OCI-LY3 (cell line): ENCODE measurements around the gene FNDC3A.

Source experiments
- H2AFZ ChIP-seq: fragments of 200-600, 300-600 bp; shearing (Covaris generic); 2 replicates; pipeline ENCODE4 v1.6.0; 2014; ENCODE audit warnings: antibody characterized with exemption, low read depth, low read length
- H3K27ac ChIP-seq: fragments of 200-600, 300-600 bp; sonication (generic); 2 replicates; pipeline ENCODE4 v1.5.1; 2014; ENCODE audit warnings: mild to moderate bottlenecking, low read length, moderate library complexity, mixed read lengths
- H3K27me3 ChIP-seq: fragments of 200-600, 300-600 bp; sonication (generic); 2 replicates; pipeline ENCODE4 v1.6.1; 2014; ENCODE audit warnings: low read depth, low read length, mixed read lengths
- H3K36me3 ChIP-seq: fragments of 200-600, 300-600 bp; sonication (generic); replicated peaks from 2 replicates; pipeline ENCODE3; 2014; ENCODE audit warnings: low read depth, low read length, mixed read lengths
- H3K4me1 ChIP-seq: fragments of 300-600, 200-600 bp; sonication (generic); 2 replicates; pipeline ENCODE4 v1.6.1; 2014; ENCODE audit warnings: low read length, mixed read lengths
- H3K4me2 ChIP-seq: fragments of 200-600, 300-600 bp; sonication (generic); 2 replicates; pipeline ENCODE4 v1.6.1; 2014; ENCODE audit warnings: low read length, mixed read lengths
- H3K4me3 ChIP-seq: fragments of 300-600, 200-600 bp; sonication (generic); 2 replicates; pipeline ENCODE4 v1.5.1; 2014; ENCODE audit warnings: antibody characterized with exemption, mild to moderate bottlenecking, low read length, moderate library complexity
- H3K79me2 ChIP-seq: fragments of 300-600, 200-600 bp; shearing (Covaris generic); 2 replicates; pipeline ENCODE4 v1.6.1; 2014; ENCODE audit warnings: mild to moderate bottlenecking, low read length, mixed read lengths
- H3K9ac ChIP-seq: fragments of 300-600, 200-600 bp; shearing (Covaris generic); 2 replicates; pipeline ENCODE4 v1.6.0; 2014; ENCODE audit warnings: mild to moderate bottlenecking, low read length, moderate library complexity
- H3K9me3 ChIP-seq: fragments of 200-600, 300-600 bp; shearing (Covaris generic); 2 replicates; pipeline ENCODE4 v1.6.1; 2014; ENCODE audit warnings: low read length, mixed read lengths; ENCODE audit not compliant: insufficient read depth
- H4K20me1 ChIP-seq: fragments of 200-600, 300-600 bp; sonication (generic); 2 replicates; pipeline ENCODE4 v1.6.1; 2016; ENCODE audit warnings: low read length, mixed read lengths; ENCODE audit not compliant: insufficient read depth
- CTCF ChIP-seq: fragments of 200-600, 300-600 bp; sonication (generic); IDR thresholded peaks from 2 replicates; pipeline ENCODE4 v1.5.1; 2014; ENCODE audit warnings: antibody characterized with exemption, low read length, low read depth
- EZH2phosphoT487 ChIP-seq: fragments of 200-600 bp; shearing (Covaris generic); IDR thresholded peaks from 2 replicates; pipeline ENCODE4 v1.6.1; 2018; ENCODE audit warnings: antibody characterized with exemption, mixed run types, low read depth

FNDC3A gene

DNA sequence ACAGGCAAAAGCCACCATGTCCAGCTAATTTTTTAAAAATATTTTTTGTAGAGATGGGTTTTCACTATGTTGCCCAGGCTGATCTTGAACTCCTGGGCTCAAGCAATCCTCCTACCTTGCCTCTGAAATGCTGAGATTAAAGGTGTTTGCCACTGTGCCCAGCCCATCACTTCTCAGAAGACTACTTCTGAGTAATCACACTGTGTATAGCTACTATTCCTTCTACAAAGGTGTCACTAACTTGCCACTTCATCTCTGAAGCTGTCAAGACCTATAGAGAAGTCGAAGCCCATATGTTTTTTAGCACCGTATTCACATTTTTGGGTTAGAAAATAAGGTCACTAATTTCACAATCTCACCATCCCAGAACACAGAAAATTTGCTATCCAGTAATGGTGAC lies 36.0 kb upstream of the FNDC3A start:
- Histone ChIP-seq H3K27me3 (no peaks in the 10 kb centered on the region), H3K9ac (no peak overlapping the region), H3K9me3 (no peaks in the 10 kb centered on the region; the same call in 1 of the 2 replicates), H3K27ac (no peak overlapping the region), H3K4me2 (no peak overlapping the region), H3K4me3 (no peak overlapping the region), H4K20me1 (no peaks in the 10 kb centered on the region), H3K79me2 (no peaks in the 10 kb centered on the region), H3K4me1 (no peaks in the 10 kb centered on the region), H2AFZ (no peak overlapping the region), H3K36me3 (no peaks in the 10 kb centered on the region)
- TF ChIP-seq CTCF (no peak), EZH2phosphoT487 (no peak)

GRCh38 chr13:48942131-48942530 lies 33.6 kb upstream of the FNDC3A start:
- Histone ChIP-seq H3K4me2 (no peak overlapping the region), H2AFZ (no peak overlapping the region), H3K27ac (no peak overlapping the region), H3K27me3 (no peaks in the 10 kb centered on the region), H3K4me3 (no peak overlapping the region), H3K9ac (no peak overlapping the region), H3K36me3 (no peaks in the 10 kb centered on the region), H3K9me3 (no peaks in the 10 kb centered on the region; the same call in 1 of the 2 replicates), H4K20me1 (no peaks in the 10 kb centered on the region), H3K79me2 (no peaks in the 10 kb centered on the region), H3K4me1 (no peaks in the 10 kb centered on the region)
- TF ChIP-seq EZH2phosphoT487 = no peak
- TF ChIP-seq CTCF = no peak

DNA sequence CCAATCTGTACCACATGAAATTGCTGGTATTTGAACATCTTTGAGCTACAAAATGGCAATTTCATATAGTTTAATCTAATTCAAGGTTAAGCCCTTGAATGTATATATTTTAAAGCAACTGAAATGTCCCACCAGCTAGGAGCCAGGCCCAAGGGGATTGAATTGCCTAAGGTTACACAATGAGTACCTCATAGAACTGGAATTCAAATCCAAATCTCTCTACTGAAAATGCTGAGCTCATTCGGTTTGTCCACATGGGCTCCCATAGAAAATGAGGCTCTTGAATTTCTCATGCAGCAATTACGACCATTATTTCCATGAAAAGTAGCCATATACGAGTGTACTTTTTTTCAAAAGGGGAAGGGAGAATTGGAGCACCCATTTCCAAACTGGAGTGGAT lies 31.5 kb upstream of the FNDC3A start:
- no peak overlapping the region for H3K4me3 ChIP-seq
- no peak overlapping the region for H3K9ac ChIP-seq
- H3K9me3 ChIP-seq = no peaks in the 10 kb centered on the region; the same call in 1 of the 2 replicates
- no peaks in the 10 kb centered on the region for H3K36me3 ChIP-seq
- no peak overlapping the region for H3K4me2 ChIP-seq
- no peaks in the 10 kb centered on the region for H4K20me1 ChIP-seq
- H3K4me1 ChIP-seq = no peaks in the 10 kb centered on the region
- H3K27me3 ChIP-seq = no peaks in the 10 kb centered on the region
- no peak overlapping the region for H3K27ac ChIP-seq
- no peaks in the 10 kb centered on the region for H3K79me2 ChIP-seq
- no peak overlapping the region for H2AFZ ChIP-seq
- TF ChIP-seq EZH2phosphoT487 (no peak), CTCF (no peak)

- Histone ChIP-seq H3K4me2 (no peak overlapping the region), H3K9me3 (no peaks in the 10 kb centered on the region), H3K27ac (no peak overlapping the region), H4K20me1 (no peaks in the 10 kb centered on the region), H3K4me1 (no peaks in the 10 kb centered on the region), H3K4me3 (no peak overlapping the region), H3K9ac (no peak overlapping the region), H2AFZ (no peak overlapping the region), H3K27me3 (no peaks in the 10 kb centered on the region), H3K79me2 (no peaks in the 10 kb centered on the region), H3K36me3 (no peaks in the 10 kb centered on the region)
- no peak for TF ChIP-seq EZH2phosphoT487
- TF ChIP-seq CTCF = no peak
These were observed 30.1 kb upstream of the FNDC3A start for GRCh38 chr13:48945626-48946025.
